CD4-positive, alpha-beta T cell treated with Interleukin-6 at 100 ng/mL for 8 hours (primary cell): ENCODE measurements around the gene CCDC91.
A peak's percentile ranks its signal among the peaks of the same experiment; 100 is the strongest.
"Not testable (repeated sequence)": the region's sequence is repeated elsewhere in the genome, so short reads cannot be mapped to it uniquely, and the experiment has no call there.

Experiments used
- DNase-seq: peaks from one replicate; pipeline ENCODE4 v3.0.0-alpha.2; 2020; ENCODE audit warnings: mixed read lengths, low spot score

The CCDC91 gene

GRCh38 chr12:28232211-28232928 lies 42.1 kb downstream of the CCDC91 start:
- DNase-seq = no peak

- DNase-seq = no peak
Observed at GRCh38 chr12:28234444-28234843, 44.2 kb downstream of the CCDC91 start.

DNA sequence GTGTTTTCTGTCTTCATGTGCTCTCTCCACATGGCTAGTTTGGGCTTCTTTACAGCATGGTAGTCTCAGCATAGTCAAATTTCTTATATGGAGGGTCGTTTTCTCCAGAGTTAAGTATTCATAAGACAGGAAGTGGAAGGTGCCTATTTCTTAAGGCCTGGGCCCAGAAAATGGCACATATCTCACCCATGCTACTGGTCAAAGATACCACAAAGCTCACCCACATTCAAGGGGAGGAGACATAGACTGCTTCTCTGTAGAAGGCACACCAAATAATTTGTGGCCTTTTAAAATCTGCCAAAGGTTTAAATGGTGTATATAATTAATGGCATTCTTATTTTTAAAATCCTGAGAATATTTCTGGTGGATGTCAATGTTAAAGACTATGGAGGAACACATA lies 44.8 kb downstream of the CCDC91 start:
- DNase-seq = no peak

DNA sequence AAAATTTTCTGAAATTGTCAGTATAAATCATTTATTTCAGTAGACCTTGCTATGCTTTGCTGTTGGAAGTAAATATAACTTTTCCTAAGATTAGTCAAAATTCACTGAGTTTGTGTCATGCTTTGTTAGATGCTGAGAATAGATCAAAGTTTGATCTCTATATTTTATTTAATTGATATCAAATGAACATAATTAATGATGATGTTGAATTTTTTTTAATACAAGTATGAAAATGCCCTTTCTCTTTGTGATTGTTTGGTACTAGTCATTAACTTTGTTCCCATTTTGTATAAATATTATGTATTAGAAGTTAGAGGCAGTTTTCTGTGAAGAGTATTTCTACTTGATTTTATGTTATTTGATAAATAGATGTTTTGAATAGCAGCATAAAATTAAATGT lies 45.7 kb downstream of the CCDC91 start:
- DNase-seq = no peak

GRCh38 chr12:28237423-28237822 lies 47.2 kb downstream of the CCDC91 start:
- DNase-seq = no peak

DNA sequence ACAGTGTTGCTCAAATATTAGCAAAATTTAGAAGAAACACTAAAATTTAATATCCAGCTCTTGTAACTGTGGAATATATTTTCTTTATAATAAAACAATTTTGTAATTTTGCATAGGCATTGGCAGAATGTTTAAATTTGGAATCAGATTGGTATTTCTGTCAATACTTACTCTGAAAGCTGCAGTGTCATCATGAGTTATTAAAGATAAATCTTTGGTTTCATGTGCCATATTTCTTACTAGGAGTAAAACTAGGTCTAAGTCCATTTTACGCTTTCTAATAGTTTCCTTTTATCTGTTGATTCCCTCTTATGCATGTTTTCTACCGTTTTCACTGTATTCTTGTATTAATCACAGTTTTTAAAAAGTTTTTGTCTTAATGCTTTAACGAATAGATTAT lies 49.7 kb downstream of the CCDC91 start:
- DNase-seq = no peak

DNA sequence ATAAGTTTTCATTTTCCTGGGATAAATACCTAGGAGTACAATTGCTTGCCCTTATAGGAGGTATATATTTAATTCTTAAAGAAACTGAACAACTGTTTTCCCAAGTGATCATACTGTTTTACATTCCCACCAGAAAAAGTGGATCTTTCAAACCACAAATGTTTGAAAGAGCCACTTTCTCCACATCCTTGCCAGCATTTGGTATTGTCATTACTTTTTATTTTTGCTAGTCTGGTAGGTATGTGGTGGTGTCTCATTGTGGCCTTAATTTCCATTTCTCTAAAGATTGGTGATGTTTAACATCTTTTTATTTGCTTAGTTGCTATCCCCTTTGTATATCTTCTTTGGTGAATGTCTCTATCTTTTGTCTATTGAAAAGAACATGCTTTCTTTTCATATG lies 50.6 kb downstream of the CCDC91 start:
- DNase-seq = no peak

- no peak for DNase-seq
Observed at GRCh38 chr12:28242129-28242495, 51.9 kb downstream of the CCDC91 start.

DNA sequence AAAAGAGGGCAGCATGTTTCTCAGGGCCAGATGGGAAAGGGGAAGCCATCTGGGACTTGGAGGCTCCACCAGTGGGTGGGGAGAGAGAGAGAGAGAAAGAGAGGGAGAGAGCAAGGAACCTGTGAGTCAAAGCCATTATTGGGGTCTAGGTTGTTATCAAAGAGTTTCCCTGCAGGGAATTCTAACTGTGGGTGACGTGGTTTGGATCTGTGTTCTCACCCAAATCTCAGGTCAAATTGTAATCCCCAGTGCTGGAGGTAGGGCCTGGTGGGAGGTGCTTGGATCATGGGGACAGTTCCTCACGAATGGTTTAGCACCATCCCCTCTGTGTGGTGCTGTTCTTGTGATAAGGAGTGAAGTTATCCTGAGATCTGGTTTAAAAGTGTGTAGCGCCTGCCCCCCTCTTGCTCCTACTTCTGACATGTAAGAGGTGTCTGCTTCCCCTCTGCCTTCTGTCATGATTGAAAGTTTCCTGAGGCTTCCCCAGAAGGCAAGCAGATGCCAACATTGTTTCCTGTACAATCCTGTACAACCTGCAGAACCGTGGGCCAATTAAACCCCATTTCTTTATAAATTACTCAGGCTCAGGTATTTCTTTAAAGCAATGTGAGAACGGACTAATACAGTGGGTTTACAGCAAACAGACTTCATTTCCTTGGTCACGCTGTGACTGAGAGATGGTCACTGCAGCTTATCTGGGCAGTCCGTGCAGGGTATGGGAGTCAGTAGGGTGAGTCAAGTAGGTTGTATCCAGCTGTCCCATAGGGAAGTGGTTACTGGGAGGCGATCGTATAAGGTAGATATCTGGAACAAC lies 52.4 kb downstream of the CCDC91 start:
- DNase-seq = no peak

DNA sequence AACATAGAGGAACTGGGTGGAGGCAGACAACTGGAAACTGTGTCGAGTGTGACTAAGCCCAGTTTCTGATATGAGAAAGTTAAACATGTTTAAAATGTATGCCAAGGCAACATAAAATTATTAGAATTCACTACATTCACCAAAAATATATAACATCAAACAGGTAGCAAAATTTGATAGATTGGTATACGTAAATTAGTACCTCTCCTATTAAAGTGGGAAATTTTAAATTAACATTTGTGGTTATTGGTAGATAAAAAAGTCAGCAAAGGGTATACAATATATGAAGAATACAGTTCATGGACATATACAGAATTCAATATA lies 53.0 kb downstream of the CCDC91 start:
- DNase-seq = no peak

- no peak for DNase-seq
Observed at GRCh38 chr12:28247806-28248205, 57.5 kb downstream of the CCDC91 start.

DNA sequence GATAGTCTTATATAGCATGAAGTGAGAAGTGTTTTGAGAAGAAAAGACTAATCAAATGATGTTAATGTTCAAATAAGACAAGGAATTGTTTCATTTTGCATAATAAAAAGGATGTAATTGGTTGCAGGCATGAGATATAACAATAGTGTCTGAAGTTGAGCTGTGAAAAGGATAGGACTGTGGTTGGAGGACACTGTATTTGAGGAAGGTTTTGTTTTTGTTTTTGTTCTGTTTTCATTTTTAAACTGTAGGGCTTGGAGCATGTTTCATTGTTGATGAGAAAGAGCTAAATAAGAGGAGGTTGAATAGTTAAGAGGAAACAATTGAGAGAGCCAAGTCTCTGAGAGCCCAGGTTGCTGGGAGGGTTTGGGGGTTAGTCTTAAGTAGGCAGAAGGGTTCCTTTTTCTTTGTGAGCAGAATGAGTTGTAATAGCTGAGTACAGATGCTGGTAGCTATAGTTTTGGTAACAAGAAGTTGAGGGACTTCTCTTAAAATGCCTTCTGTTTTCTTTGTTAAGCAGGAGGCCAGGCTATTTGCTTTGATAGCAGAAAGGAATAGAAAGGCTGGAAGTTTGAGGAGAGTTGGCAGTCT lies 58.4 kb downstream of the CCDC91 start:
- DNase-seq = no peak

- peak; percentile 7 for DNase-seq
Observed at GRCh38 chr12:28253161-28253641, 62.9 kb downstream of the CCDC91 start.

GRCh38 chr12:28257411-28257810 lies 67.2 kb downstream of the CCDC91 start:
- DNase-seq = no peak

DNA sequence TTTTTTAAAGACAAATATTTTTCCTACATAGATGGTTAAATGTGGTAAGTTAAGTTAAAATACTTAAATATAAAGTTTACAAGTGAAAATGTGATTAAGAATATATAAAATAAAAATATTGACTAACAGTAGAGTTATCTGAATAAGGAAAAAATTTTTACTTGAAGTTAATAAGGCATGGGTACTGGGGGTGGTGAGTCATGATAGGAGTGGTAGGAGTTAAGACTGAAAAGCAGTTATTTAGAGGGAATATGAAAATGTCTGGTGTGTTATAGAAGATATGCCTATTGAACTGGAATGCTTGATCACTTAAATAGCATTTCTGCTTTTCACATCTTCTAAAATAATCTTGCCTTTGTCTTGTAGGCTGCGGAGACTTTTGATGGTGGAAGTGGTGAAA lies 68.7 kb downstream of the CCDC91 start:
- DNase-seq = no peak

DNA sequence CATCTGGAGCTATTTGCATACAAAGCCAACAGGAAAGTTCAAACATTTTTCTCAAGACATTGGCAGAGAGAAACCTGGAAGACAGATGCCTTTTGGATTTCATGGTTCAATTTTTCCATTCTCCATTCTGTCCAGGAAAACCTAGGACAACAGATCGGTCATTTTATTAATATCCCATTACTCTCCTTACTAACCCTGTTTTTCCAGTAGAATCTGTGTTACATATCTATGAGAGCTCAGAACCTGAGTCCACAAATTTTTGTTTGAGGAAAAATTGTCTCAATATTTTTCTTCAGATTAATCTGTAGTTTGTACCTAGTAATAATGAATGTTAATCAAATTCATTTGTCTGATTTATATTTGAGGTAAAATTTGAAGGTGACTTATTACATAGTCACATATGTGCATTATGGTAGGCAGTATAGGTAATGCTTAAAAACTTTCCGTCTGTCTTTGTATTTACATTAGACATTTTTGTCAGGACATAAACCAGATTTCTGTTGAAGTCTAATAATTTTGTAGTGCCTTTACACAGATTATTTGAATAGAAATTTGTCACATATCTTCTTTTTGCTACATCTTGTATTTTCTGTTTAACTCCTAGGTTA lies 75.3 kb downstream of the CCDC91 start:
- DNase-seq = no peak

GRCh38 chr12:28267920-28268607 lies 77.8 kb downstream of the CCDC91 start:
- not testable (repeated sequence) for DNase-seq

DNA sequence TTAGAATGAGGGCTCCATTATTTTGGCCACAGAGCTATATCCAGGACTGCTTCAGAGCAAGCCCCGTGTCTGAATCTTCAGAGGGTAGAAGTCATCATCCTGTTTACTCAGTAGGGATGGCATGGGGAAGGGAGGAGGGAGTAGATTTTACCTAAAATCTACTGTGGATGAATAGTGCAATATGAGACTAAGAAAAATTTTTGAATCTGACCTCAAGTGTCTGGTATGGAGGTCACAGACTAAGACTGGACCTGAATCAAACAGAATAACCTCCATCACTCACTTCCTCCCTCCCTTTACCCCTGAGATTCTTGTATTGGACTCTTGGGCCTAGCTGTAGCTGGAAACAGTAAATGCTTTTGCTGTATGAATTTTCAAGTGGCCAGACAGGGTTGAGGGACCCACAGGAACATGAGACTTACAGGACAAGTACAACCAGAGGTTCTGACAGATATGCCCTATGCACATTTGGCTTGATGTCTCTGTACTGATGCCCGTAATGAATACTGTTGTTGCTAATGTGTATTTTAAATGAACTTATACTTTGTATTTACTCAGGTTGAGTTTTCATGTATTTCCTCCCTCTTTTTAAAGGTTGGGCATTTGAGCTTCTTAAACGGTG lies 78.5 kb downstream of the CCDC91 start:
- DNase-seq = no peak

DNA sequence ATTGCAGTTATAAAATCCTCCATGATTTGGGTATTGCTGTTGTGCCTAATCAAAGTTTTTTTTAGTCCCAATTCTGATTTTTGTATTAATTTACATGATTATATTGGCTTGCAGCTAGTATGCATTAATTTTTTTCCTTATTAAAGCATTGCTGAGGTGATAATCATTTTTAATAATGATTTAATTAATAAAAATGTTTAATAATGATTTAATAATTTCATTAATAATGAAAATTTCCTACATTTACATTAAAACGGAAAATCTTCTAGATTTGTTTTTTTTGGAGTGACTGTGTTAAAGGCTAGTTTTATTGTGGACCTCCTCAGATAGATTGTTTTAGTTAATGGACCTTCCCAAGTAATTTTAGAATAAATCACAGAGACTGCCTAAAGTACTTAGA lies 79.6 kb downstream of the CCDC91 start:
- no peak for DNase-seq

DNA sequence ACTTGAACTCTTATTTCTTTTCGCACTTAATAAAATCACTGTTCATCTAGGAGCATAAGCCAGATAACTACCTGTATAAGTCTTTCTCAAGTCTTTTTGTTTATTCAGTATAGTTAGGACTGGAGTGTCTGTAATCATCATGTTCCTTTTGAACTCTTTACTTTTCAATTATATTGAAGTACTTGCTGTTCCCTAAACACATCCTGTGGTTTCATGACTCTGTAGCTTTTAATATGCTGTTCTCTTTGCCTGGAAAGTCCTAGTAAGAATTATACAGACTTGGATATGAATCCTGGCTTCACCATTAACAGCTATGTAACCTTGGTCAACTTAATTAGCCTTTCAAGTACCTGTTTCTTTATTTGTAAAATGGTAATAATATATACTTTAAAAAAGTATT lies 88.2 kb downstream of the CCDC91 start:
- no peak for DNase-seq

DNA sequence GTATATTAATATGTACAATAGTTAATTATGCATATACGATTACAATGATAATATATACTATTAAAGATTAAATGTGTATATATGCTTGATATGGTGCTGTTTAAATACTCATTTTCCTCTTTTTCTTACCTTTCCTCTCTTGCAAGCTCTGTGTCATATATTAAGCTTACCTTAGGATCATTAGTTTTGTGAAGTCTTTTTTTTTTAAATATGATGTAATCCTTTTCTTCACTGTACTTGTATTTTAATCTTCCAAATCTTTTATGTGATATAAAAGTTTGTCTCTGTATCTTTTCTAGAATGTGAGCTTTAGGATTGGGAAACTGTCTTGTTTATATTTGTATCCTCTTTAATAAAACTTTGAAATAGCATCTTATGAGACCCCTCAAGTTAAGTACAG lies 88.7 kb downstream of the CCDC91 start:
- no peak for DNase-seq

- DNase-seq = no peak
Observed at GRCh38 chr12:28286352-28286751, 96.1 kb downstream of the CCDC91 start.
